ENCODE measurements around the gene NFKBIB. TPM values are rescaled to one million over a fixed set of nuclear protein-coding genes. Genes with fewer than 3 reads are reported as not detected.

NFKBIB gene
- polyA plus RNA-seq, 1 of the 3 experiments (the other 2 are of a cell fraction) = 31.8 TPM

DNA sequence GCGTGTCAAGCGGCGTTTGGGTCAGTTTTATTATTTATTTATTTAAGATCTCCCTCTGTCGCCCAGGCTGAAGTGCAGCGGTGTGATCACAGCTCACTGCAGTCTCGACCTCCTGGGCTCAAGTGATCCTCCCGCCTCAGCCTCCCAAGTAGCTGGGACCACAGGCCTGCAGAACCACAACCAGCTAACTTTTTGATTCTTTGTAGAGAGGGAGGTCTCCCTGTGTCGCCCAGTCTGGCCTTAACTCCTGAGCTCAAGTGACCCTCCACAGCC, 31.7 kb downstream of the NFKBIB start:
- H3K27ac ChIP-seq (ENCODE audit: low read depth in 2 of 2, low read length in 1 of 2) = no peak overlapping the region; a peak in 1 of 4 replicates
- H3K79me2 ChIP-seq (ENCODE audit: insufficient read depth) = peaks cover 53% of the 10 kb centered on the region
- ChIA-PET CTCF (interaction anchor here (1.0 to 3.0 kb wide), 6 partner anchors 13 to 61 kb away, joined by 3 to 23 read pairs (median 10); partner anchors contain the start of genes FBXO17, NFKBIB and SIRT2), POLR2A (interaction anchor here (0.7 to 1.7 kb wide), 2 partner anchors 29 to 284 kb away, joined by 3 to 8 read pairs; partner anchors contain the start of gene ACTN4)
- no peaks in the 10 kb centered on the region for H3K27me3 ChIP-seq (ENCODE audit: insufficient read depth)
- peak overlapping the region; percentile 93 for H3K4me2 ChIP-seq
- peaks cover 8% of the 10 kb centered on the region for H3F3A ChIP-seq (replicated peaks; ENCODE audit: insufficient read depth)
- peak overlapping the region; percentile 80 to 81 for H3K4me3 ChIP-seq (ENCODE audit: low read depth in 2 of 2, low read length in 1 of 2)
- TF ChIP-seq NRF1 (IDR thresholded peaks at IDR 0.05; ENCODE audit: low read depth, low read length) = no peak
- TF ChIP-seq, protein P1, sequence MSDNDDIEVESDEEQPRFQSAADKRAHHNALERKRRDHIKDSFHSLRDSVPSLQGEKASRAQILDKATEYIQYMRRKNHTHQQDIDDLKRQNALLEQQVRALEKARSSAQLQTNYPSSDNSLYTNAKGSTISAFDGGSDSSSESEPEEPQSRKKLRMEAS (IDR thresholded peaks at IDR 0.05; ENCODE audit: low read depth) = no peak
- TF ChIP-seq RCOR1 (IDR thresholded peaks at IDR 0.05; ENCODE audit: low read length) = no peak
- no peak for TF ChIP-seq SMC3 (IDR thresholded peaks at IDR 0.05; ENCODE audit: low read depth, low read length)
- TF ChIP-seq TCF12 (IDR thresholded peaks at IDR 0.05) = no peak
- TF ChIP-seq FOXJ3 (CRISPR knock-in tag; IDR thresholded peaks at IDR 0.05) = no peak
- no peak for TF ChIP-seq EP300 (IDR thresholded peaks at IDR 0.05; ENCODE audit: borderline replicate concordance in 1 of 2, low read depth in 1 of 2, low read length in 1 of 2)
- H3K9ac ChIP-seq = peak overlapping the region; percentile 85
- H2AFZ ChIP-seq (ENCODE audit: low read depth) = no peak overlapping the region
- H4K20me1 ChIP-seq (ENCODE audit: insufficient read depth) = no peaks in the 10 kb centered on the region
- no peak for DNase-seq
- no peaks in the 10 kb centered on the region for H3K9me2 ChIP-seq
- no peaks in the 10 kb centered on the region for H3K9me3 ChIP-seq
- H3K4me1 ChIP-seq (ENCODE audit: control insufficient read depth in 1 of 2, insufficient read depth in 2 of 2, low read depth in 1 of 2, low read length in 1 of 2) = peaks cover 0 to 12% of the 10 kb centered on the region in 2 experiments; a peak in 1 of 4 replicates
- WGBS (ENCODE audit: low lambda C conversion rate) = 8% methylated on average over 8 of the region's 8 CpGs
- peaks cover 6 to 33% of the 10 kb centered on the region in 2 experiments for H3K36me3 ChIP-seq (replicated peaks in 1 of 2; ENCODE audit: control insufficient read depth in 1 of 2, insufficient read depth in 2 of 2, low read length in 1 of 2)

GRCh38 chr19:38932425-38933179, 32.8 kb downstream of the NFKBIB start:
- Histone ChIP-seq H3K4me1 (ENCODE audit: control insufficient read depth in 1 of 2, insufficient read depth in 2 of 2, low read depth in 1 of 2, low read length in 1 of 2) (peaks cover 0 to 14% of the 10 kb centered on the region in 2 experiments; a peak in 2 of 4 replicates), H3K9me2 (no peaks in the 10 kb centered on the region), H3K27me3 (ENCODE audit: insufficient read depth) (no peaks in the 10 kb centered on the region), H3K27ac (ENCODE audit: low read depth in 2 of 2, low read length in 1 of 2) (no peak overlapping the region), H3K4me2 (no peak overlapping the region; the same call in 1 of the 2 replicates), H4K20me1 (ENCODE audit: insufficient read depth) (no peaks in the 10 kb centered on the region), H3K9me3 (no peaks in the 10 kb centered on the region), H3K36me3 (replicated peaks in 1 of 2; ENCODE audit: control insufficient read depth in 1 of 2, insufficient read depth in 2 of 2, low read length in 1 of 2) (peaks cover 6 to 33% of the 10 kb centered on the region in 2 experiments), H3K79me2 (ENCODE audit: insufficient read depth) (peaks cover 53% of the 10 kb centered on the region), H3F3A (replicated peaks; ENCODE audit: insufficient read depth) (peaks cover 8% of the 10 kb centered on the region), H2AFZ (ENCODE audit: low read depth) (no peak overlapping the region), H3K9ac (no peak overlapping the region), H3K4me3 (ENCODE audit: low read depth in 2 of 2, low read length in 1 of 2) (peak overlapping the region in 1 of 2 experiments; percentile 5; a peak in 1 of 4 replicates)
- ChIA-PET CTCF (interaction anchor here (0.6 to 1.2 kb wide), 10 partner anchors 17 to 1032 kb away, joined by 3 to 5 read pairs (median 3); partner anchors contain the start of genes KCNK6 and NFKBIB), POLR2A (no interaction called here)
- WGBS (ENCODE audit: low lambda C conversion rate) = 87% methylated on average over 8 of the region's 29 CpGs
- no peak for DNase-seq
- TF ChIP-seq CTCF (IDR thresholded peaks at IDR 0.05) (peak; percentile 52), IRF3 (IDR thresholded peaks at IDR 0.05; ENCODE audit: low read depth, low read length) (no peak), RAD21 (IDR thresholded peaks at IDR 0.05; ENCODE audit: low read length) (peak; percentile 38; the same call in 1 of the 2 replicates)
